IPS-20b (cell line): ENCODE data around the gene SEC31A.
"Not testable (repeated sequence)": the region's sequence is repeated elsewhere in the genome, so short reads cannot be mapped to it uniquely, and the experiment has no call there.

Source experiments
- H3K27ac ChIP-seq: one replicate; pipeline ENCODE4 v1.5.1; 2013; ENCODE audit warnings: low read length
- H3K27me3 ChIP-seq: 2 replicates; pipeline ENCODE4 v1.6.1; 2013; ENCODE audit warnings: mild to moderate bottlenecking, low read length, inconsistent platforms; ENCODE audit not compliant: insufficient read depth
- H3K36me3 ChIP-seq: 2 replicates; pipeline ENCODE4 v1.6.1; 2013; ENCODE audit warnings: low read depth, mild to moderate bottlenecking, inconsistent platforms, low read length, moderate library complexity; ENCODE audit not compliant: insufficient read depth
- H3K4me1 ChIP-seq: 2 replicates; pipeline ENCODE4 v1.6.1; 2013; ENCODE audit warnings: mild to moderate bottlenecking, control low read depth, inconsistent platforms, low read length, moderate library complexity; ENCODE audit not compliant: insufficient read depth
- H3K4me3 ChIP-seq: 2 replicates; pipeline ENCODE4 v1.5.1; 2013; ENCODE audit warnings: mild to moderate bottlenecking, low read length, inconsistent platforms
- H3K9ac ChIP-seq: 2 replicates; pipeline ENCODE4 v1.6.1; 2013; ENCODE audit warnings: low read depth, mild to moderate bottlenecking, inconsistent platforms, low read length, moderate library complexity
- H3K9me3 ChIP-seq: 2 replicates; pipeline ENCODE4 v1.6.1; 2013; ENCODE audit warnings: mild to moderate bottlenecking, low read depth, low read length, inconsistent platforms; ENCODE audit not compliant: insufficient read depth

Gene SEC31A

GRCh38 chr4:82890901-82891706 lies at the start of gene SEC31A:
Gene SEC31A (minus strand): TSS chr4:82891153. CDS start chr4:82881936, 9,217 bp downstream.
- no peaks in the 10 kb centered on the region for H3K9me3 ChIP-seq
- peak within 1 kb of the TSS; percentile 79 for H3K27ac ChIP-seq
- H3K9ac ChIP-seq = peak within 1 kb of the TSS; percentile 94
- peak within 1 kb of the TSS; percentile 87 for H3K4me3 ChIP-seq
- peaks cover 36% of the 10 kb centered on the region for H3K36me3 ChIP-seq
- H3K4me1 ChIP-seq = 0 out of 2 replicates have a peak, but pooled peaks cover 6% of the 10 kb centered on the region
- no peaks in the 10 kb centered on the region for H3K27me3 ChIP-seq

- Histone ChIP-seq H3K27me3 (no peaks in the 10 kb centered on the region), H3K4me3 (no peak overlapping the region), H3K27ac (no peak overlapping the region), H3K9ac (no peak overlapping the region), H3K4me1 (no peaks in the 10 kb centered on the region), H3K36me3 (peaks cover 41% of the 10 kb centered on the region), H3K9me3 (no peaks in the 10 kb centered on the region)
Measured at GRCh38 chr4:82939414-82939813, 48.5 kb upstream of the SEC31A start.

- H3K36me3 ChIP-seq = peaks cover 38% of the 10 kb centered on the region
- no peaks in the 10 kb centered on the region for H3K27me3 ChIP-seq
- no peak overlapping the region for H3K27ac ChIP-seq
- H3K9ac ChIP-seq = no peak overlapping the region
- H3K4me1 ChIP-seq = no peaks in the 10 kb centered on the region
- no peak overlapping the region for H3K4me3 ChIP-seq
- H3K9me3 ChIP-seq = no peaks in the 10 kb centered on the region
Measured at GRCh38 chr4:82934441-82934840, 43.5 kb upstream of the SEC31A start.

- Histone ChIP-seq H3K36me3 (peaks cover 7% of the 10 kb centered on the region), H3K4me1 (0 out of 2 replicates have a peak, but pooled peaks cover 3% of the 10 kb centered on the region), H3K4me3 (no peak overlapping the region), H3K9me3 (no peaks in the 10 kb centered on the region), H3K27ac (no peak overlapping the region), H3K9ac (no peak overlapping the region), H3K27me3 (no peaks in the 10 kb centered on the region)
Measured at GRCh38 chr4:82930848-82931755, 40.1 kb upstream of the SEC31A start.

- H3K36me3 ChIP-seq = peaks cover 16% of the 10 kb centered on the region
- no peak overlapping the region for H3K9ac ChIP-seq
- no peaks in the 10 kb centered on the region for H3K9me3 ChIP-seq
- H3K27me3 ChIP-seq = no peaks in the 10 kb centered on the region
- H3K4me3 ChIP-seq = no peak overlapping the region
- no peak overlapping the region for H3K27ac ChIP-seq
- H3K4me1 ChIP-seq = no peaks in the 10 kb centered on the region; the same call in 1 of the 2 replicates
Measured at GRCh38 chr4:82921795-82922194, 30.8 kb upstream of the SEC31A start.

- Histone ChIP-seq H3K4me3 (no peak overlapping the region), H3K4me1 (no peaks in the 10 kb centered on the region; the same call in 1 of the 2 replicates), H3K36me3 (peaks cover 28% of the 10 kb centered on the region)
Measured at GRCh38 chr4:82919386-82919785, 28.4 kb upstream of the SEC31A start.

GRCh38 chr4:82918091-82918490 lies 27.1 kb upstream of the SEC31A start:
- Histone ChIP-seq H3K9ac (no peak overlapping the region), H3K4me3 (no peak overlapping the region), H3K27me3 (no peaks in the 10 kb centered on the region), H3K36me3 (peaks cover 28% of the 10 kb centered on the region), H3K9me3 (no peaks in the 10 kb centered on the region), H3K4me1 (no peaks in the 10 kb centered on the region), H3K27ac (no peak overlapping the region)

More at GRCh38 chr4:82919386-82919785, 28.4 kb upstream of the SEC31A start:
- Histone ChIP-seq H3K27ac (no peak overlapping the region), H3K9me3 (no peaks in the 10 kb centered on the region), H3K27me3 (no peaks in the 10 kb centered on the region), H3K9ac (no peak overlapping the region)

GRCh38 chr4:82913968-82914367 lies 23.0 kb upstream of the SEC31A start:
- not testable (repeated sequence) for H3K4me1 ChIP-seq, H3K27me3 ChIP-seq, H3K9ac ChIP-seq, H3K4me3 ChIP-seq, H3K27ac ChIP-seq, H3K9me3 ChIP-seq
- H3K36me3 ChIP-seq = peaks cover 51% of the 10 kb centered on the region

- Histone ChIP-seq H3K36me3 (peaks cover 56% of the 10 kb centered on the region), H3K27ac (no peak overlapping the region), H3K4me1 (no peaks in the 10 kb centered on the region), H3K27me3 (no peaks in the 10 kb centered on the region), H3K4me3 (no peak overlapping the region), H3K9ac (no peak overlapping the region), H3K9me3 (no peaks in the 10 kb centered on the region)
Measured at GRCh38 chr4:82913305-82913704, 22.4 kb upstream of the SEC31A start.

GRCh38 chr4:82909326-82909725 lies 18.4 kb upstream of the SEC31A start:
- Histone ChIP-seq H3K4me3 (no peak overlapping the region), H3K27ac (no peak overlapping the region), H3K4me1 (no peaks in the 10 kb centered on the region), H3K9ac (no peak overlapping the region), H3K27me3 (no peaks in the 10 kb centered on the region), H3K9me3 (no peaks in the 10 kb centered on the region), H3K36me3 (peaks cover 68% of the 10 kb centered on the region)

GRCh38 chr4:82906469-82906868 lies 15.5 kb upstream of the SEC31A start:
- Histone ChIP-seq H3K4me3 (no peak overlapping the region), H3K9ac (no peak overlapping the region), H3K9me3 (no peaks in the 10 kb centered on the region), H3K36me3 (peaks cover 65% of the 10 kb centered on the region), H3K4me1 (no peaks in the 10 kb centered on the region), H3K27me3 (no peaks in the 10 kb centered on the region), H3K27ac (no peak overlapping the region)
